ENCODE results near the gene SBF2.

Gene SBF2

GRCh38 chr11:9732453-9732852, 561.6 kb downstream of the SBF2 start:
- no peak for DNase-seq

- DNase-seq: no peak
Measured at GRCh38 chr11:9731256-9731655, 562.8 kb downstream of the SBF2 start.

Data from NCI-H1092 (cell line).